Measurements from ENCODE around the gene CLTB. TPM values are rescaled to one million over a fixed set of nuclear protein-coding genes. Genes with fewer than 3 reads are reported as not detected.
A peak's percentile ranks its signal among the peaks of the same experiment; 100 is the strongest.

CLTB gene
- total and polyA plus RNA-seq, 2 of the 4 experiments (the other 2 are of a cell fraction) = 87.6 to 99.9 TPM

DNA sequence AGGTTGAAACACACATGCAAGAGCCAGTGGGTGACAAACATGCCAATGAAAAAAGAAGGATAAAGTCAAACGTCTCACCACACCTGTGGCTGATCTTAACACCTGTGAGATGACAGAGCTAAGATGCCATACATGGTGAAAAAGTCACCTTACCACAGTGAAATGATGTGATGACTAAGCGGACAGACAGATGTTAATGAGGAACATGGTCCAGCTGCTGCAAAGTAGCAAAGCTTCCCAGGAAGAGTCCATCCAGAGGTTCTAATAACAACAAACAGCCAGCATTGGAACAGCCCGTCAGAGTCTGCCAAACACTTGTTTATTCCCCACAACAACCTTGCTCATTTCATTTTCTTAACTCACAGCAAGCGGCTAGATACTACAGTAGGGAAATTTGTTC, 56.7 kb downstream of the CLTB start:
- ATAC-seq (ENCODE audit: low read depth) (no peak), DNase-seq (peak; percentile 47)
- WGBS, 2 experiments (ENCODE audit: extremely low coverage in 2 of 2, insufficient read length in 1 of 2) = no CpG with 5 or more reads among the region's 4 CpGs
- H3K14ac ChIP-seq (replicated peaks; ENCODE audit: low read depth, low read length) = no peak overlapping the region
- POLR2A ChIA-PET (ENCODE audit: unreplicated experiment) = interaction anchor here (0.7 kb wide), 1 partner anchor 615 kb away, joined by 7 read pairs; no protein-coding TSS in a partner anchor
- no peak overlapping the region for H2BK5ac ChIP-seq (ENCODE audit: low read depth, low read length, poor library complexity, severe bottlenecking)
- no peak overlapping the region for H2BK15ac ChIP-seq (ENCODE audit: low read depth, low read length)
- H4K5ac ChIP-seq (ENCODE audit: low read depth, low read length) = no peak overlapping the region
- H2BK120ac ChIP-seq (ENCODE audit: low read depth, low read length) = no peak overlapping the region
- no peak overlapping the region for H3K4ac ChIP-seq (ENCODE audit: low read depth, low read length)
- CTCF ChIA-PET = interaction anchor here (0.7 kb wide), 1 partner anchor 338 kb away, joined by 3 read pairs; no protein-coding TSS in a partner anchor
- no peak overlapping the region for H2AK9ac ChIP-seq (replicated peaks; ENCODE audit: low read depth, low read length, poor library complexity)
- H3K79me1 ChIP-seq (ENCODE audit: low read depth in 1 of 2, low read length in 2 of 2) = peaks cover 22 to 37% of the 10 kb centered on the region in 2 experiments
- H3K9ac ChIP-seq (ENCODE audit: low read depth, low read length) = no peak overlapping the region
- H4K8ac ChIP-seq (ENCODE audit: low read depth in 2 of 2, low read length in 2 of 2) = no peak overlapping the region
- no peaks in the 10 kb centered on the region for H3K9me3 ChIP-seq (ENCODE audit: control insufficient read depth, insufficient read depth, low read length)
- H3K18ac ChIP-seq (ENCODE audit: low read depth, low read length) = no peak overlapping the region
- in situ Hi-C loops (cut with MboI; ENCODE audit: low sequenced_read_pairs) (no loop called here), intact Hi-C loops (cut with micrococcal nuclease) (loop anchor here (5.0 kb wide), 2 partner anchors 207 to 632 kb away; no protein-coding TSS in a partner anchor), dilution Hi-C loops (cut with HindIII; ENCODE audit: low sequenced_read_pairs, unreplicated experiment) (no loop called here)
- H4K20me1 ChIP-seq (ENCODE audit: insufficient read depth, low read length) = peaks cover 28% of the 10 kb centered on the region
- H3K4me3 ChIP-seq (ENCODE audit: insufficient read depth, low read depth, low read length) = no peak overlapping the region
- H3K4me1 ChIP-seq (ENCODE audit: control insufficient read depth, insufficient read depth, low read length) = peaks cover 2% of the 10 kb centered on the region; the same call in 1 of the 2 replicates
- H2AFZ ChIP-seq (replicated peaks; ENCODE audit: low read length, poor library complexity) = no peak overlapping the region
- H3K27me3 ChIP-seq (ENCODE audit: control insufficient read depth, insufficient read depth, low read length) = no peaks in the 10 kb centered on the region
- no peak overlapping the region for H2BK20ac ChIP-seq (ENCODE audit: low read depth, low read length)
- peaks cover 18% of the 10 kb centered on the region for H3K36me3 ChIP-seq (ENCODE audit: control insufficient read depth, insufficient read depth, low read length)
- H3K23ac ChIP-seq (ENCODE audit: low read depth, low read length) = 0 out of 2 replicates have a peak overlapping the region, but pooled peaks have one; percentile 2
- peak overlapping the region; percentile 79 for H3K4me2 ChIP-seq (ENCODE audit: low read depth, low read length)
- H3K56ac ChIP-seq (ENCODE audit: extremely low read depth, insufficient read depth, low read length) = no peak overlapping the region
- H4K91ac ChIP-seq (ENCODE audit: insufficient read depth, low read depth, low read length) = no peak overlapping the region
- no TSS peak for BruUV-seq (replicated peaks)
- H3K27ac ChIP-seq (ENCODE audit: insufficient read depth, low read length) = no peak overlapping the region
- H2AK5ac ChIP-seq (ENCODE audit: low read depth, low read length) = no peak overlapping the region
- TF ChIP-seq SMC3 (IDR thresholded peaks at IDR 0.05; ENCODE audit: low read depth, low read length) (no peak), NFE2L2 (IDR thresholded peaks at IDR 0.05; ENCODE audit: low read depth, low read length) (no peak), RCOR1 (IDR thresholded peaks at IDR 0.05; ENCODE audit: insufficient replicate concordance, low read length) (no peak), FOS (IDR thresholded peaks at IDR 0.05; ENCODE audit: low read depth, low read length) (no peak), RFX5 (IDR thresholded peaks at IDR 0.05; ENCODE audit: low read depth, low read length) (no peak)
- TF ChIP-seq, protein P1, sequence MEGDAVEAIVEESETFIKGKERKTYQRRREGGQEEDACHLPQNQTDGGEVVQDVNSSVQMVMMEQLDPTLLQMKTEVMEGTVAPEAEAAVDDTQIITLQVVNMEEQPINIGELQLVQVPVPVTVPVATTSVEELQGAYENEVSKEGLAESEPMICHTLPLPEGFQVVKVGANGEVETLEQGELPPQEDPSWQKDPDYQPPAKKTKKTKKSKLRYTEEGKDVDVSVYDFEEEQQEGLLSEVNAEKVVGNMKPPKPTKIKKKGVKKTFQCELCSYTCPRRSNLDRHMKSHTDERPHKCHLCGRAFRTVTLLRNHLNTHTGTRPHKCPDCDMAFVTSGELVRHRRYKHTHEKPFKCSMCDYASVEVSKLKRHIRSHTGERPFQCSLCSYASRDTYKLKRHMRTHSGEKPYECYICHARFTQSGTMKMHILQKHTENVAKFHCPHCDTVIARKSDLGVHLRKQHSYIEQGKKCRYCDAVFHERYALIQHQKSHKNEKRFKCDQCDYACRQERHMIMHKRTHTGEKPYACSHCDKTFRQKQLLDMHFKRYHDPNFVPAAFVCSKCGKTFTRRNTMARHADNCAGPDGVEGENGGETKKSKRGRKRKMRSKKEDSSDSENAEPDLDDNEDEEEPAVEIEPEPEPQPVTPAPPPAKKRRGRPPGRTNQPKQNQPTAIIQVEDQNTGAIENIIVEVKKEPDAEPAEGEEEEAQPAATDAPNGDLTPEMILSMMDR (conservative IDR thresholded peaks at IDR 0.05; ENCODE audit: low read depth, low read length) = no peak
- TF ChIP-seq, protein P2, sequence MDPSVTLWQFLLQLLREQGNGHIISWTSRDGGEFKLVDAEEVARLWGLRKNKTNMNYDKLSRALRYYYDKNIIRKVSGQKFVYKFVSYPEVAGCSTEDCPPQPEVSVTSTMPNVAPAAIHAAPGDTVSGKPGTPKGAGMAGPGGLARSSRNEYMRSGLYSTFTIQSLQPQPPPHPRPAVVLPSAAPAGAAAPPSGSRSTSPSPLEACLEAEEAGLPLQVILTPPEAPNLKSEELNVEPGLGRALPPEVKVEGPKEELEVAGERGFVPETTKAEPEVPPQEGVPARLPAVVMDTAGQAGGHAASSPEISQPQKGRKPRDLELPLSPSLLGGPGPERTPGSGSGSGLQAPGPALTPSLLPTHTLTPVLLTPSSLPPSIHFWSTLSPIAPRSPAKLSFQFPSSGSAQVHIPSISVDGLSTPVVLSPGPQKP (IDR thresholded peaks at IDR 0.05; ENCODE audit: borderline replicate concordance, low read depth, low read length) = no peak
- TF ChIP-seq, protein P3, sequence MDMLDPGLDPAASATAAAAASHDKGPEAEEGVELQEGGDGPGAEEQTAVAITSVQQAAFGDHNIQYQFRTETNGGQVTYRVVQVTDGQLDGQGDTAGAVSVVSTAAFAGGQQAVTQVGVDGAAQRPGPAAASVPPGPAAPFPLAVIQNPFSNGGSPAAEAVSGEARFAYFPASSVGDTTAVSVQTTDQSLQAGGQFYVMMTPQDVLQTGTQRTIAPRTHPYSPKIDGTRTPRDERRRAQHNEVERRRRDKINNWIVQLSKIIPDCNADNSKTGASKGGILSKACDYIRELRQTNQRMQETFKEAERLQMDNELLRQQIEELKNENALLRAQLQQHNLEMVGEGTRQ (IDR thresholded peaks at IDR 0.05; ENCODE audit: low read depth, low read length) = no peak
- H3K9me1 ChIP-seq (ENCODE audit: insufficient read depth, low read length) = peaks cover 8% of the 10 kb centered on the region

Data from IMR-90 (cell line).